HG03442 (cell line): ENCODE results near the gene OAT.
"Not testable (repeated sequence)": the region's sequence is repeated elsewhere in the genome, so short reads cannot be mapped to it uniquely, and the experiment has no call there.

ENCODE experiments used
- ATAC-seq: cut with Tn5 transposase; IDR thresholded peaks from one replicate; pipeline ENCODE4 v1.9.1; 2021; ENCODE audit warnings: mild to moderate bottlenecking, moderate library complexity; ENCODE audit not compliant: unreplicated experiment

OAT gene

DNA sequence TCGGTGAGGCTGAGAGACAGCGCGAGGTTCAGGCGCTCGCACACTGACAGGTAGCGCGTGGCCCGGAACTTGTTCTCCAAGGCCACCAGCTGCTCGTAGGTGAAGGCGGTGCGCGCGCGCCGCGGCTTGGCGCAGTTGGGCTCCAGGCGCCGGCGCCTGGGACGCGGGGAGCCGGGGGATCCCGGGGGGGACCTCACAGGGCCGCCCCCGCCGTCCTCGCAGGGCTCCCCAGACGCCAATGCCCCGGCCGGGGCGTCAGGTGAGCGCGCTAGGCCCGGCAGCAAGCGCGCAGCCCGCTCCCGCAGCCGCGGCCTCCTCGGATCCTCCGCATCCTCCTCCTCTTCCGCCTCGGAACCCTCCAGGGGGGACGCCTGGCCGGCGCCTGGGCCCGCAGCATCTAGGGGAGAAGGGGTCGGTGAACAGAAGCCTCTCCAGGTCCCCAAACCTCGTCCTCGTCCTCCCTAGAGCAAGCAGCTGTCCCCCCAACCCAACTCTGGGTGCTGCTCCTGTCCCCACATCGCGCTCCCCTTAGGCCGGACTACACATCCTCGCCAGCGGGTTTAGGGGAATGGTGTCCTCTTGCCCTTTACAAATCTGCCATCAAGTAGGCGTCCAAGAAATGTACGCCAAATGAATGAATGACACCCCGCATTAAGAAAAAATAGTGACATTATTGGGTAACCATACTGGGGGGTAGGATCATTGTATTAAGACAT is 29.2 kb upstream of the OAT start:
- no peak for ATAC-seq

DNA sequence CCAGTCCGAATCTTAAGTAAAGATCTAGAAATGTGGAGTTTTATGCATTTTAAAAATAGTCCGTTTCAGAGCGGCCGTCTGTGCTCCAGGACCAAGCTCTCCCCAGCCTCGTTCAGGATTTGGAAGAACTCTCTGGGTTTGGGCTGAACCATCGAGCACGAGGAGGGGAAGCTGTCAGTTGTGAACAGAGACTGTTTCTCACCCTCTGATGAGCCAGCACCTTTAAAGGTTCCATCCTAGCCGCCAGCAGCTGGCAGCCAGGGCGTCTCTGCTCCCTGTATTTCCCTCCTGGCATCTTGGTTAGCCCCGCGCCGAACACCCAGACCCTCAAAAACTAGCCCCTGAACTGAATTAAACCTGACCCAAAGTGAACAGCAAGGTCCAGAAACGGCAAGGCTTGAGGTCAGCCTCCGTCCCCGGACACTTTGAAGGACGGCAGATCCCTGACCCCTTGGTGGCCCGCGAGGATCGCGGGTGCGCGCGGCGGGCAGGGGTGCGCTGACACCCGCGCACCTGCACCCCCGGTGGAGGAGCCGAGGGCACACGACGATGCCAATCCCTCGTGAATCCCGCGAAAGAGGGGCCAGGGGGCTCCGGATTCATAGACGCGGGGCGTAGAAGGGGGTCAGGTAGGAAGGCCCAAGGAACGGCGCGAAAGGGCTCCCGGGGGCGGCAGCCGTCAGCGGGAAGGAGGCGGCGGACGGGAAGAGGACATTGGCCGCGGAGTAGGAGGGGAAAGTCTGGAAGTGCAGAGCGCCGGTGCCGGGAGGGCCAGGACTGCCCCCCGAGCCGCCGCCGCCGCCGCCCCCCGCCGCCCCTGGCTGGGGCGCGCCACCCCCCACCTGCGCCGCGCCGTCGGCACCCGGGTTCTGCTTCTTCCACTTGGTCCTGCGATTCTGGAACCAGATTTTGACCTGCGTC is 28.4 kb upstream of the OAT start:
- no peak for ATAC-seq

DNA sequence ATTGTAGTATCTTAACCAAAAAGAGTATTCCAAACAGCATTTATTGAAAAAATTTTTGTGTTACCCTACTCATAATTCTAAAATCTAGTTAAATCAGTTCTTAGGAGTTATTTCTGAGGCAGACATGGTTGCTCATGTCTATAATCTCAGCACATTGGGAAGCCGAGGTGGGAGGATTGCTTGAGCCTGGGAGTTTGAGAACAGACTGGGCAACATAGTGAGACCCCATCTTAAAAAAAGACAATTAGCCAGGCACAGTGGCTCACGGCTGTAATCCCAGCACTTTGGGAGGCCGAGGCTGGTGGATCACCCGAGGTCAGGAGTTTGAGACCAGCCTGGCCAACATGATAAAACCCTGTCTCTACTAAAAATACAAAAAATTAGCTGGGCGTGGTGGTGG is 23.0 kb upstream of the OAT start:
- ATAC-seq, result not testable (repeated sequence)

DNA sequence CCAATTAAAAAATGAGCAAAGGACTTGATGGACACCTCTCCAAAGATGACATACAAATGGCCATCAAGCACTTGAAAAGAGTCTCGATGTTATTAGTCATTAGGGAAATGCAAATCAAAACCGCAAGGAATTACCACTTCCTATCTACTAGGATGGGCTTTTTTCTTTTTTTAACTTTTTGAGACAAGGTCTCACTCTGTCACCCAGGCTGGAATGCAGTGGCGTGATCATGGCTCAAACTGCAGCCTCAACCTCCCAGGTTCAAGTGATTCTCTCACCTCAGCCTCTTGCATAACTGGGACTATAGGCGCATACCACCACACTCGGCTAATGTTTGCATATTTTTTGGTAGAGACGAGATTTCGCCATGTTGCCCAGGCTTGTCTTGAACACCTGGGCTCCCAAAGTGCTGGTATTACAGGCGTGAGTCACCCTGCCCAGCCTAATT is 17.5 kb upstream of the OAT start:
- peak; percentile 75 for ATAC-seq

DNA sequence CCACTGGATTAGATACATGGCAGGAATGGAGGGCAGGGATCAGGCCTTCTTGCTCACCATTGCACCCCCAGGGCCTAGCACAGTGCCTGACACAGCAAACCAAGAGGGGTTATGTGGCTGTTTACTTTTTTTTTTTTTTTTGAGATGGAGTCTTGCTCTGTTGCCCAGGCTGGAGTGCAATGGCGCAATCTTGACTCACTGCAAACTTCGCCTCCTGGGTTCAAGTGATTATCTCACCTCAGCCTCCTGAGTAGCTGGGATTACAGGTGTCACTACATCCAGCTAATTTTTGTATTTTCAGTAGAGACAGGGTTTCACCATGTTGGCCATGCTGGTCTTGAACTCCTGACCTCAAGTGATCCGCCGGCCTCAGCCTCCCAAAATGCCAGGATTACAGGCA is 17.0 kb upstream of the OAT start:
- ATAC-seq, result not testable (repeated sequence)

DNA sequence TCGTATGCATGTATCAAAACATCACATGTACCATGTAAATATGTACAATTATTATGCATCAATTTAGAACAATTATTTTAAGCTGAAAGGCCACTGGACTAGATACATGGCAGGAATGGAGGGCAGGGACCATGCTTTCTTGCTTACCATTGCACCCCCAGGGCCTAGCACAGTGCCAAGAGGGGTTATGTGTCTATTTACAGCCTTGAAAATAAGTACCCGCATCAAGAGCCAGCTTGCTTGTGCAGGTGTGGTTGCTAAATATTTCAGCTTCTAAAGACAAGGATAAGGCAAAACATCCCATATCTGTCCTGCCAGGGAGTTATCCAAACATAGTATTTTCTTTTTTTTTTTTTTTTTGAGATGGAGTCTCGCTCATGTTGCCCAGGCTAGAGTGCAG is 14.7 kb upstream of the OAT start:
- no peak for ATAC-seq

DNA sequence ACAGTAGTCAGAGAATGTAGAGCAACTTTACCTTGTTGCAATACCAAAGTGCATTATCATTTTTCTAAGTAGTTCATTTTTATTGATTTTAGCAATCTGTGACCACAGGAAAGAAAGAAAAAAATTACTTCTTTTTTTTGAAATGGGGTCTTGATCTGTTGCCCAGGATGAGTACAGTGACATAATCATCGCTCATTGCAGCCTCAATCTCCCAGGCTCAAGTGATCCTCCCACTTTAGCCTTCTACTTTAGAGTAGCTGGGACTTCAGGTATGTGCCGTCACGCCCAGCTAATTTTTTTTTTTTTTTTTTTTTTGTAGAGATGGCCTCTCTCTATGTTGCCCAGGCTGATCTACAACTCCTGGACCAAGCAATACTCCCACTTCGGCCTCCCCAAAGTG is 11.4 kb upstream of the OAT start:
- ATAC-seq, result no peak

DNA sequence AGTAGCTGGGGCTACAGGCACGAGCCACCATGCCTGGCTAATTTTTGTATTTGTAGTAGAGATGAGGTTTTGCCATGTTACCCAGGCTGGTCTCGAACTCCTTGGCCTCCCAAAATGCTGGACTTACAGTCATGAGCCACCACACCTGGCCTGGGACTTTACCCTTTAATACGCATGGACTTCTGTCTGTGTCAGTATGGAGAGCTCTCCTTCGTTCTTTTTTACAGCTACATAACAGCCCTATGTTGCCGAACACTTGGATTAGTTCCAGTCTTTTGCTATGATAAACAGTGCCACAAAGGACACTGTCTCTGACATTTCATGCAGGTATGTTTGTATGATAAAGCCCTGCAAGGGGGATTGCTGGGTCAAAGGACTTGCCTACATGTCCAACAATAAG is 10.9 kb upstream of the OAT start:
- no peak for ATAC-seq

DNA sequence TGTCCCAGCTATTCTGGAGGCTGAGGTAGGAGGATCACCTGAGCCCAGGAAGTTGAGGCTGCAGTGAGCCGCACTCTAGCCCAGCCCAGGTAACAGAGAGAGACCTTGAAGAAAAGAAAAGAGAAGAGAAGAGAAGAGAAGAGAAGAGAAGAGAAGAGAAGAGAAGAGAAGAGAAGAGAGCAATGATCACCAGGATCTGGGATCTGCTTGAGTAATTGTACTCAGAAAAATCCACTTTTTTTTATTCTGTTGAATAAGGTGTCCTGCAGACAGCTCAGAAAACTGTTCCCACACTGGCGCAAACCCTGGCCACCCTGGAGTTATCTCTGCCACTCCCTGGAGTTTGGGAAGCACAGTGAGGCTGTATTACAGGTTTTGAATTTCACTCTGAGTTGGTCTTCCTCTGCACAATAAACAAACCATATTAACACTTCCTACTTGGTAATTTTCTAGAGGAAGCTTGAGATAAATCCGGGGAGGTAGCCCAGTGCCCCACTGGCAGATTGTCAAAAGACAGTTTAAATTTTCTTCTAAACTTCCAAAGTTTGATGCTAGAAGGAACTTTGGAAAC is 9.6 kb upstream of the OAT start:
- ATAC-seq, result no peak

DNA sequence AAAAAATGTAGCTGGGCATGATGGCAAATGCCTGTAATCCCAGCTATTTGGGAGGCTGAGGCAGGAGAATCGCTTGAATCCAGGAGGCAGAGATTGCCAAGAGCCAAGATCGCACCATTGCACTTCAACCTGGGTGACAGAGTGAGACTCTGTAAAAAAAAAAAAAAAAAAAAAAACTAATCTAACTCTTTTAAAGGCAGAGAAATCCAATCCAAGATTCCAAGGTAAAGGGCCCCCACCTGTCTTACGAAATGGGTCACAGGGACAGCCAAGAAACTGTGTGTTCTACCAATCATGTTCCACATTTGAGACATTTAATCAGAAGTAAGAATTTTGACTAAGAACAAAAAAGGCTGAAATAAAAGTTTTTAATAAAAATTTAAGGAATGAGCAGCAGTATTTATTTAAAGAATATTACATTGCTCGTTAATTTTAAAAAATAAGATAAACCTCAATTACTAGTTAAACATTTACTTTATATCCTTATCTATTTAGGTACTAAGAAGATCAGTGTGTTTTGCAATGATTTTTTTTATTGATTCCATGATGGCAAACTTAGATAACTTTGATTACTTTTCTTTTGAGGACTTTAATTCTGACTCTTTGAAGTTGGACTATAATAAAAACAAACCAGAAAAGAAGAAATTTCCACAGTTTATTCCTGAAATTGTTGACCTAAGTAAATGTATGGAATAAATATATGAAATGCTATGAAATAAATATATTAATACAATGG is 6.7 kb upstream of the OAT start:
- ATAC-seq, result no peak

DNA sequence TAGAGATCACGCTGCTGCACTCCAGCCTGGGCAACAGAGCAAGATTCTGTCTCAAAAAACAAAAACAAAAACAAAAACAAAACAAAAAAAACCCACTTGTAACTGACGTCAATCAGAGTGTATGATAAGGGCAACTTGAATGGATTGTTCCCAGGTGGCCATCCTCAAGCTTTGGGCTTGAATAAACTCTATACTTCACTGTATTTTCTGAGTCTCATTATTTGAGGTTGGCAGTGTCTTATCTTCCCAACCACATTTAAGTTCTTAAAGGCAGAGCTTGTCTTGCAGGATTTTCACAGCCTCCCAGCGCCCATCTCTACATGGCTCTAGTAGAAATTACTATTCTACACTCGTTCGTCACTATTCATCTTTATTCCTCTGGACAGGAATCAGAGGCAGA is 5.1 kb upstream of the OAT start:
- ATAC-seq, result no peak

DNA sequence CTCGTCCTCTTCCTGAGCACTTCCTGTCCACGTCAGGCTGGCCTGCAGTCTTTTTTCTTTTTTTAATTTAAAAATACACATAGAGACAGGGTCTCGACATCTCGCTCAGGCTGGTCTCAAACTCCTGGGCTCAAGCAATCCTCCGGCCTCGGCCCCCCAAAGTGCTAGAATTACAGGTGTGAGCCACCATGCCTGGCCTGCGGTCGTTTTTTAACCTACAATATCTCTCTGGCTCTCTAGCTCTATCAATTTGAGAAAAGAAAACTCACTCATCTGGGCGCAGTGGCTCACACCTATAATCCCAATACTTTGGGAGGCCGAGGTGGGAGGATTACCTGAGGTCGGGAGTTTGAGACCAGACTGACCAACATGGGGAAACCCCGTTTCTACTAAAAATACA is 4.0 kb upstream of the OAT start:
- no peak for ATAC-seq

DNA sequence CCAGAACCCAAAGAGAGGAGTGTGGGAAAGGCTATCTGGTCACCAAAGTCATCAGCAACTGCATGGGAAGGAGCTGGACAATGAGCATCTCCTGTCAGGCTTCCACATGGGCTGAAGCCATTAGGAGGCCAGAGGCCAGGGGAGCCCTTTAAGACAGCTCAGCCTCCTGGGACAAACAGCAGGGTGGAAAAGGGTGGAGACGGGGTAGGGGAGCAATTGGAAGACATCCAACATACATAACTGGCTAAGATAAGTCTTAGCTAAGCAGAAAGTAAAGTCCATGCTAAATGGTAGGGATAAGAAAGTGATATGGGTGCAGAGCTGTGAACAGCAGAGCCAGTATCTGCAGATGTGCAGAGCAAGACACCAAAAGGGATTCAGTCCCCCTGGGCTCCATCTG is 1.5 kb upstream of the OAT start:
- ATAC-seq, result no peak

DNA sequence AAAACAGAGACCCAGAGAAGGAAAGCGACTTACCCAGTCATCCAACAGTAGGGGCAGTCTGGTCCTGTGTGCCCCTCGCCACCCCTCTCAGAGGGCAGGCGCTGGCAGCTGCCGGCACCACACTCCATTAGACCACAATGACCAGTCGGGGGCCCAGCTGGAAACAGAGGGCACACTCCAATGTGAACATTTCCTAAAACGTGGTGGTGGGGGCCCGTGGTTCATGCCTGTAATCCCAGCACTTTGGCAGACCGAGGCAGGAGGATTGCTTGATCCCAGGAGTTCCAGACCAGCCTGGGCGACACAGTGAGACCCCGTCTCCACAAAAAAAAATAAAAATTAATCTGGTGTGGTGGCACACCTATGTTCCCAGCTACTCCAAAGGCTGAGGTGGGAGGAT is 912 bp upstream of the OAT start:
- ATAC-seq, result no peak

DNA sequence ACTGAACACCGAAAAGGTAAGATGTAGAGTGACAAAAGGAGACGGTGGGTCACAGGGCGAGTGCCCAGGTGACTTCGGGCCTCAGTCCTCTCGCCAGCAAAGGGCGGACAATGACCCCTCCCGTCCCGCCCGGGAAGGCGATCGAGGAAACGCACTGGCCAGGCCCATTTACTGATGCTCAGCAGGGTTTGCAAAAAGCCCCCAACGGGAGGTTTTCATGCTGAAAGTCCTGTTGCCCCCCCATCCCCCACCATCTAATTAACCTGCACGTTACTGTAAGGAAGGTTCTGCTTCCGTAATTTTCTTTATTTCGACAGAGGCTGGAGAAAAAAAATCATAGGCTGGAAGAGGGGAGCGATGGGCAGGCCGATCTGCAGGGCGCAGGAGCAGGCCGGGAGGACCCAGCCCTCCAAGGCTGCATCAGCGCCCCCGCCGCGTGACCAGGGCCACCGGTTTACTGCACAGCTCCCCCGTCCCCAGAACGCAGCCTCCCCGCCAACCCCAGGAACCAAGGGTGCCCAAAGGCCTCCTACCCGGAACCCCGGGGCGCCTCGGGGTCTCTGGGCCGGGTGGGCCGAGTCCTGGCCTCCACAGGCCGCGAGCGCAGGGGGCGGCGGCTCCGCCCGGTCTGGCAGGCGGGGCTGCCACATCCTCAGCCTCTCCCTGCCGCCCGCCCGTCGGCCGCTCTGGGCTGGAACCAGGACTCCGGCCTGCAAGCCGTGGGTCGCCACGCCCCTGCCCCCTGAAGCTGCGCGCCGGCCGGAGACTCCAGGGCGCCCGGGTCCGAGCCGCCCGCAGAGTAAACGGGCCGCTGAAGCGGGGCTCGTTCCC is 613 bp downstream of the OAT start:
- peak; percentile 23 for ATAC-seq

DNA sequence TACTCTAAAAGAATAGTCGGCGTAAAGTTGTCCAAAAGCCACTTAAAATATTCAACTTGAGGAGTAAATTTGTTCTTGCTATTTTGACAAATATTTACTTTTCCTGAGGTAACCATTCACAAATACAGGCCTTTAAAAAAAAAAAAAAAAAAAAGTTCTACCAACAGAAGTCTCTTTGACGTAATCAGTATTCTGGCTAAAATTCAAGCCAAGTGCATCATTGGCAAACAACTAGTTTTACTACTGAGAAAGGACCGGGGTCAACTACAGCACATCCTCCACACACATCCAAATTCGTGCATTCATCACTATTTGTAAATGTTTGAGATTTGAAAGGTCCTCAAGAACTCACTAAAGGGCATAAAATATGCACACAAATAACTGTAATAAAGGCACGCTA is 2.0 kb downstream of the OAT start:
- ATAC-seq, result no peak

DNA sequence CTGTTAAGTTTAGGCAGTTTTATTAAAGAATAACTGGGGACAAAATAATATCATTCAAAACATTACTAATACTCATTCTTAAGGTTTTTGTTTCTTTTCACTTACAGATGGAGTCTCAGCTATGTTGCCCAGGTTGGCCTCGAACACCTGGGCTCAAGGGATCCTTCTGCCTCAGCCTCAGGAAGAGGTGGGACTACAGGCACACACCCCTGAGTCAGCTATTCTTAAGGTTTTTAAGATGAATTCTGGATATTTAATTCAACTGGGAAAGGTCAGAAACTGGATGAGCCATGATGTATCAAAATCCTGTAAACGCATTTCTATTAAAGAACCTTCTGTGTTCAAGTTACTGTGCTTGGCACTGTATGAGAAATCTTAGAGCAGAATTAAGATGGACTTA is 3.5 kb downstream of the OAT start:
- no peak for ATAC-seq

DNA sequence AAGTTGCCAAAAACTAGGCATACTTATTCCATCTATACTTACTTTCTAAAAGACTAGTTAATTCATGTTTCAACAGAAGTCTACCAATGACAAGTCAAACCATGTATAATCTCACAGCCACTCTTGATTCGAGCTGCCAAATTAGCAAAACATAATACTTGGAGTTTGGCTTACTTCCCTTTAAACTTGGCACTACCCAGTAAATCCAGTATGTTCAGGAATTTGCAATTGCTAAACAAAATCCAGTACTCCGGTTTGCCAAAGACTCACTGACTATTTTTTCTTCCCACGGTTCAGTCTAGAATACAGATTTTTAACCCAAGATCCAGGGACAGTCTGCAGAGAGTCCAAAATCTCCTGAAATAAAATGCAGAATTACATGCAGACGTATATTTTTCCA is 4.6 kb downstream of the OAT start:
- no peak for ATAC-seq

DNA sequence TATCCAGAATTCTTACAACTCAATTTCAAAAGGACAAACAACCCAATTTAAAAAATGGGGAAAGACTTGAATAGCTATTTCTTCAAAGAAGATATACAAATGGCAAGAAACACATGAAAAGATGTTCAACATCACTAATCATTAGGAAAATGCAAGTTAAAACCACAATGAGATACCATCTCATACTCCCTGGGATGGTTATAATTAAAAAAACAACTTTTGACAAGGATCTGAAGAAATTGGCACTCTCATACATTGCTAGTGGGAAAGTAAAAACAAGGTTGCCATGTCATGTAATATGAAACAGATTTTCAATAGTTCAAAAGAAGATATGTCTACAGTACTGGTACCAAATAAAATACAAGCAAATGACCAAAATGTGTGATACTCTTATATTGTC is 9.0 kb downstream of the OAT start:
- ATAC-seq, result no peak

DNA sequence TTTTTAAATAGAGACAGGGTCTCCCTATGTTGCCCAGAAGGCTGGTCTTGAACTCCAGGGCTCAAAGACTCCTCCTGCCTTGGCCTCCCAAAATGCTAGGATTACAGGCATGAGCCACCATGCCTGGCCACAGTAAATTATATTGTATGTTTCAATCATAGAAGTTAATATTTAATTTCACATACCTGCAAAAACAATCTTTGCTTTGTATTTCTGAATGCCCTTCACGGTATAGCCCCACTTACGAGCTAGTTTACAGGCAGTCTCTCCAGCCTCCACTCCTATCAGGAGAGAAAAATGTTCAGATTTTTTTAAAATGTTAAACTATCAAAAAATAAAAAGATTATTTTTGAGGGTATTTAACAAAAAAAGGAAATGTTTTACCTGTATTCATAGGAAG is 10.4 kb downstream of the OAT start:
- ATAC-seq, result no peak
